ENCODE data around the gene FLT3.

FLT3 gene

GRCh38 chr13:27976362-27977091 lies 123.8 kb downstream of the FLT3 start:
- no peak for TF ChIP-seq CTCF (IDR thresholded peaks at IDR 0.05; ENCODE audit: insufficient read depth, low read length, poor library complexity, severe bottlenecking)
- Histone ChIP-seq H3K27me3 (replicated peaks; ENCODE audit: control insufficient read depth, insufficient read depth, low read length) (peaks cover 5% of the 10 kb centered on the region), H3K36me3 (ENCODE audit: control insufficient read depth, insufficient read depth, low read length) (no peaks in the 10 kb centered on the region), H3K4me3 (replicated peaks; ENCODE audit: low read depth, low read length) (no peak overlapping the region)
- DNase-seq (ENCODE audit: extremely low read depth, insufficient read length) = no peak

- DNase-seq (ENCODE audit: extremely low read depth, insufficient read length) = no peak
- no peak overlapping the region for H3K4me3 ChIP-seq (replicated peaks; ENCODE audit: low read depth, low read length)
- TF ChIP-seq CTCF (IDR thresholded peaks at IDR 0.05; ENCODE audit: insufficient read depth, low read length, poor library complexity, severe bottlenecking) = no peak
- H3K36me3 ChIP-seq (ENCODE audit: control insufficient read depth, insufficient read depth, low read length) = no peaks in the 10 kb centered on the region
- peaks cover 5% of the 10 kb centered on the region for H3K27me3 ChIP-seq (replicated peaks; ENCODE audit: control insufficient read depth, insufficient read depth, low read length)
These were observed 124.6 kb downstream of the FLT3 start for GRCh38 chr13:27975564-27976361.

GRCh38 chr13:27973961-27974662 lies 126.3 kb downstream of the FLT3 start:
- H3K27me3 ChIP-seq (replicated peaks; ENCODE audit: control insufficient read depth, insufficient read depth, low read length) = peaks cover 5% of the 10 kb centered on the region
- no peaks in the 10 kb centered on the region for H3K36me3 ChIP-seq (ENCODE audit: control insufficient read depth, insufficient read depth, low read length)
- no peak for DNase-seq (ENCODE audit: extremely low read depth, insufficient read length)
- no peak overlapping the region for H3K4me3 ChIP-seq (replicated peaks; ENCODE audit: low read depth, low read length)
- no peak for TF ChIP-seq CTCF (IDR thresholded peaks at IDR 0.05; ENCODE audit: insufficient read depth, low read length, poor library complexity, severe bottlenecking)

GRCh38 chr13:27973291-27973690 lies 127.1 kb downstream of the FLT3 start:
- no peak for DNase-seq (ENCODE audit: extremely low read depth, insufficient read length)
- H3K4me3 ChIP-seq (replicated peaks; ENCODE audit: low read depth, low read length) = no peak overlapping the region
- no peaks in the 10 kb centered on the region for H3K36me3 ChIP-seq (ENCODE audit: control insufficient read depth, insufficient read depth, low read length)
- TF ChIP-seq CTCF (IDR thresholded peaks at IDR 0.05; ENCODE audit: insufficient read depth, low read length, poor library complexity, severe bottlenecking) = no peak
- peaks cover 5% of the 10 kb centered on the region for H3K27me3 ChIP-seq (replicated peaks; ENCODE audit: control insufficient read depth, insufficient read depth, low read length)

GRCh38 chr13:27972478-27972820 lies 127.9 kb downstream of the FLT3 start:
- Histone ChIP-seq H3K27me3 (replicated peaks; ENCODE audit: control insufficient read depth, insufficient read depth, low read length) (peaks cover 5% of the 10 kb centered on the region), H3K4me3 (replicated peaks; ENCODE audit: low read depth, low read length) (no peak overlapping the region), H3K36me3 (ENCODE audit: control insufficient read depth, insufficient read depth, low read length) (no peaks in the 10 kb centered on the region)
- no peak for DNase-seq (ENCODE audit: extremely low read depth, insufficient read length)
- no peak for TF ChIP-seq CTCF (IDR thresholded peaks at IDR 0.05; ENCODE audit: insufficient read depth, low read length, poor library complexity, severe bottlenecking)

Measured in GM06990 (cell line).